Measurements from ENCODE around the gene STAT4. TPM values are rescaled to one million over a fixed set of nuclear protein-coding genes. Genes with fewer than 3 reads are reported as not detected.
A peak's percentile ranks its signal among the peaks of the same experiment; 100 is the strongest.

STAT4 gene
- total RNA-seq, 1 donor from 2014 or later: 1.6 TPM

- Histone ChIP-seq H3K9ac (ENCODE audit: low read length) (no peak overlapping the region), H3K9me3 (ENCODE audit: insufficient read depth, low read depth, low read length) (no peaks in the 10 kb centered on the region), H3K79me2 (ENCODE audit: insufficient read depth, low read length) (no peaks in the 10 kb centered on the region), H3K4me2 (ENCODE audit: low read length) (no peak overlapping the region), H3K4me1 (ENCODE audit: insufficient read depth, low read length) (peaks cover 15% of the 10 kb centered on the region), H3K36me3 (ENCODE audit: insufficient read depth, low read length) (no peaks in the 10 kb centered on the region), H3K27me3 (ENCODE audit: insufficient read depth, low read length) (no peaks in the 10 kb centered on the region), H3K27ac (ENCODE audit: low read depth, low read length) (no peak overlapping the region), H3K4me3 (ENCODE audit: insufficient read depth, low read depth, low read length) (no peak overlapping the region), H2AFZ (ENCODE audit: low read depth, low read length) (no peak overlapping the region), H4K20me1 (ENCODE audit: insufficient read depth, low read length) (no peaks in the 10 kb centered on the region)
- DNase-seq (ENCODE audit: low read depth): no peak
- no peak overlapping the region for H3K27ac Mint-ChIP-seq (ENCODE audit: unreplicated experiment)
- FAIRE-seq: no peak
- H3K4me3 Mint-ChIP-seq (ENCODE audit: unreplicated experiment): no peak overlapping the region
- peaks cover 34% of the 10 kb centered on the region for H3K4me1 Mint-ChIP-seq (ENCODE audit: low read depth, unreplicated experiment)
- H3K36me3 Mint-ChIP-seq (ENCODE audit: low read depth, unreplicated experiment): no peaks in the 10 kb centered on the region
- peaks cover 2% of the 10 kb centered on the region for H3K9me3 Mint-ChIP-seq (ENCODE audit: unreplicated experiment)
- H3K27me3 Mint-ChIP-seq (ENCODE audit: low read depth, unreplicated experiment): no peaks in the 10 kb centered on the region
- TF ChIP-seq EZH2 (IDR thresholded peaks at IDR 0.05; ENCODE audit: insufficient read depth, low read length): no peak
- TF ChIP-seq, protein P1, sequence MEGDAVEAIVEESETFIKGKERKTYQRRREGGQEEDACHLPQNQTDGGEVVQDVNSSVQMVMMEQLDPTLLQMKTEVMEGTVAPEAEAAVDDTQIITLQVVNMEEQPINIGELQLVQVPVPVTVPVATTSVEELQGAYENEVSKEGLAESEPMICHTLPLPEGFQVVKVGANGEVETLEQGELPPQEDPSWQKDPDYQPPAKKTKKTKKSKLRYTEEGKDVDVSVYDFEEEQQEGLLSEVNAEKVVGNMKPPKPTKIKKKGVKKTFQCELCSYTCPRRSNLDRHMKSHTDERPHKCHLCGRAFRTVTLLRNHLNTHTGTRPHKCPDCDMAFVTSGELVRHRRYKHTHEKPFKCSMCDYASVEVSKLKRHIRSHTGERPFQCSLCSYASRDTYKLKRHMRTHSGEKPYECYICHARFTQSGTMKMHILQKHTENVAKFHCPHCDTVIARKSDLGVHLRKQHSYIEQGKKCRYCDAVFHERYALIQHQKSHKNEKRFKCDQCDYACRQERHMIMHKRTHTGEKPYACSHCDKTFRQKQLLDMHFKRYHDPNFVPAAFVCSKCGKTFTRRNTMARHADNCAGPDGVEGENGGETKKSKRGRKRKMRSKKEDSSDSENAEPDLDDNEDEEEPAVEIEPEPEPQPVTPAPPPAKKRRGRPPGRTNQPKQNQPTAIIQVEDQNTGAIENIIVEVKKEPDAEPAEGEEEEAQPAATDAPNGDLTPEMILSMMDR (IDR thresholded peaks at IDR 0.05; ENCODE audit: insufficient read depth, low read depth, low read length): no peak
Observed at GRCh38 chr2:191176305-191176704, 25.5 kb upstream of the STAT4 start.

GRCh38 chr2:191174442-191174841, 23.6 kb upstream of the STAT4 start:
- no peaks in the 10 kb centered on the region for H3K27me3 Mint-ChIP-seq (ENCODE audit: low read depth, unreplicated experiment)
- H3K4me2 ChIP-seq (ENCODE audit: low read length): no peak overlapping the region

DNA sequence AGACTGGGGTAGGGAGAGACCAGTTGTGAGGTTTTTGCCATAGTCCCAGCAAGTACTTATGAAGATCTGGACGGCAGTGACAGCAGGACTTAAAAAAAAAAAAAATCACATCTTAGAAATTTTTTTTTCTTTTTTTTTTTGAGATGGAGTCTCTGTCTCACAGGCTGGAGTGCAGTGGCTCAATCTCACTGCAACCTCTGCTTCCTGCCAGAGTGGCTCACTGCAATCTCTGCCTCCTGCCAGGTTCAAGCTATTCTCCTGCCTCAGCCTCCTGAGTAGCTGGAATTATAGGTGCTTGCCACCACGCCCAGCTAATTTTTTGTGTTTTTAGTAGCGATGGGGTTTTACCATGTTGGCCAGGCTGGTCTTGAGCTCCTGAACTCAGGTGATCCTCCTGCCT, 22.4 kb upstream of the STAT4 start:
- Mint-ChIP-seq H3K4me3 (ENCODE audit: unreplicated experiment) (no peak overlapping the region), H3K4me1 (ENCODE audit: low read depth, unreplicated experiment) (peaks cover 47% of the 10 kb centered on the region), H3K27ac (ENCODE audit: unreplicated experiment) (no peak overlapping the region), H3K36me3 (ENCODE audit: low read depth, unreplicated experiment) (no peaks in the 10 kb centered on the region), H3K9me3 (ENCODE audit: unreplicated experiment) (no peaks in the 10 kb centered on the region), H3K27me3 (ENCODE audit: low read depth, unreplicated experiment) (no peaks in the 10 kb centered on the region)
- Histone ChIP-seq H3K4me2 (ENCODE audit: low read length) (no peak overlapping the region), H3K27ac (ENCODE audit: low read depth, low read length) (peak overlapping the region; percentile 72), H4K20me1 (ENCODE audit: insufficient read depth, low read length) (no peaks in the 10 kb centered on the region), H3K4me3 (ENCODE audit: insufficient read depth, low read depth, low read length) (no peak overlapping the region), H3K79me2 (ENCODE audit: insufficient read depth, low read length) (no peaks in the 10 kb centered on the region), H2AFZ (ENCODE audit: low read depth, low read length) (no peak overlapping the region), H3K27me3 (ENCODE audit: insufficient read depth, low read length) (no peaks in the 10 kb centered on the region), H3K36me3 (ENCODE audit: insufficient read depth, low read length) (no peaks in the 10 kb centered on the region), H3K9me3 (ENCODE audit: insufficient read depth, low read depth, low read length) (no peaks in the 10 kb centered on the region), H3K9ac (ENCODE audit: low read length) (no peak overlapping the region), H3K4me1 (ENCODE audit: insufficient read depth, low read length) (peaks cover 27% of the 10 kb centered on the region)
- DNase-seq (ENCODE audit: low read depth) (no peak), FAIRE-seq (no peak)
- TF ChIP-seq, protein P1 (IDR thresholded peaks at IDR 0.05; ENCODE audit: insufficient read depth, low read depth, low read length): no peak
- no peak for TF ChIP-seq EZH2 (IDR thresholded peaks at IDR 0.05; ENCODE audit: insufficient read depth, low read length)

More at GRCh38 chr2:191174442-191174841, 23.6 kb upstream of the STAT4 start:
- Histone ChIP-seq H3K79me2 (ENCODE audit: insufficient read depth, low read length) (no peaks in the 10 kb centered on the region), H3K27me3 (ENCODE audit: insufficient read depth, low read length) (no peaks in the 10 kb centered on the region), H3K36me3 (ENCODE audit: insufficient read depth, low read length) (no peaks in the 10 kb centered on the region), H3K4me1 (ENCODE audit: insufficient read depth, low read length) (peaks cover 27% of the 10 kb centered on the region), H3K4me3 (ENCODE audit: insufficient read depth, low read depth, low read length) (no peak overlapping the region), H3K9me3 (ENCODE audit: insufficient read depth, low read depth, low read length) (no peaks in the 10 kb centered on the region), H3K27ac (ENCODE audit: low read depth, low read length) (no peak overlapping the region), H3K9ac (ENCODE audit: low read length) (no peak overlapping the region), H4K20me1 (ENCODE audit: insufficient read depth, low read length) (no peaks in the 10 kb centered on the region), H2AFZ (ENCODE audit: low read depth, low read length) (no peak overlapping the region)
- FAIRE-seq (no peak), DNase-seq (ENCODE audit: low read depth) (no peak)
- H3K4me1 Mint-ChIP-seq (ENCODE audit: low read depth, unreplicated experiment): peaks cover 49% of the 10 kb centered on the region
- TF ChIP-seq, protein P1 (IDR thresholded peaks at IDR 0.05; ENCODE audit: insufficient read depth, low read depth, low read length): no peak
- TF ChIP-seq EZH2 (IDR thresholded peaks at IDR 0.05; ENCODE audit: insufficient read depth, low read length): no peak
- peak overlapping the region; percentile 27 for H3K27ac Mint-ChIP-seq (ENCODE audit: unreplicated experiment)
- H3K9me3 Mint-ChIP-seq (ENCODE audit: unreplicated experiment): peaks cover 2% of the 10 kb centered on the region
- no peaks in the 10 kb centered on the region for H3K36me3 Mint-ChIP-seq (ENCODE audit: low read depth, unreplicated experiment)
- no peak overlapping the region for H3K4me3 Mint-ChIP-seq (ENCODE audit: unreplicated experiment)
